NCI-H460 (cell line): ENCODE data around the gene ENKUR. TPM values are rescaled to one million over a fixed set of nuclear protein-coding genes. Genes with fewer than 3 reads are reported as not detected.

Experiments used
- DNase-seq: peaks from one replicate; pipeline ENCODE4 v3.0.0-alpha.2; 2016; ENCODE audit warnings: low read depth; ENCODE audit errors: extremely low read depth
- polyA plus RNA-seq: library from polyadenylated mRNA; depleted of rRNA; stranded (reverse); fragments of >200 nt; gene quantifications from 2 replicates; pipeline ENCODE4 v1.2.3, GENCODE V29; 2014; cell fraction: nucleus; rRNA removed
- total RNA-seq: library from RNA; depleted of rRNA; stranded (reverse); fragments of >200 nt; shearing (Covaris generic); gene quantifications from 2 replicates; pipeline ENCODE4 v1.2.3, GENCODE V29; 2014; rRNA removed

Gene ENKUR
- 0.12 TPM in 1 of 2 replicates, not detected in the other for total RNA-seq
- polyA plus RNA-seq, result not detected in 2 replicates

DNA sequence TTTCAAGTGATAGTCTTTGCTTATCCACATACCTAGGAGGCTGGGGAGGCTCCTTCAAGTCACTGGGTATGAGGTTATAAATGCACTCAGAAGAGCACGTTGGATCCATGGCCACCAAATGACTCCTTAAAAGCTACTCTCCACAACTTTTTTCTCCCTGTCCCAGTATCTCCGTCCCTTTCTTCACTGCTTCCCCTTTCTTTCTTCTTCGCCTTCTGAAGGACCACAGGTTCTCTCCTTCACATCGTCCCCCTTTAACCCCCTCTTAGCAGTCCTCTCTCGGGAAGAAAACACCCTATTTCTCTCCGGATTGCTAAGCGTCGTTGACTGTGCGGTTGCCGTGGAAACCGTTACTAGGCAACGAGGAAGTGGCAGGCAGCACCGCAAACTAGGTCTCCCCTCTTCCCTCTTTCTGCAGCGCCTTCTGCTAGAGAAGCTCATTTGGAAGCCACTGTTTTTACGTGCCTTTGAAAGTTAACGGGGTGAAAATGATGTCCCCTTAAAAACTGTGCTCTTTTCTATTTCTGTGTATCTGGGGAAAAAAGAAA lies at the start of gene ENKUR:
TSS of gene ENKUR (minus strand) at position 331 of the 548 bp plus-strand sequence. CDS start at position 109, 222 bp downstream.
- DNase-seq, result peak; percentile 80

GRCh38 chr10:25064401-25064800 lies 48.4 kb upstream of the ENKUR start:
- DNase-seq, result no peak

- DNase-seq, result no peak
These were observed 47.7 kb upstream of the ENKUR start for GRCh38 chr10:25063644-25064043.

GRCh38 chr10:25063157-25063556 lies 47.2 kb upstream of the ENKUR start:
- DNase-seq, result no peak

GRCh38 chr10:25061711-25062449 lies 45.9 kb upstream of the ENKUR start:
- DNase-seq, result no peak

DNA sequence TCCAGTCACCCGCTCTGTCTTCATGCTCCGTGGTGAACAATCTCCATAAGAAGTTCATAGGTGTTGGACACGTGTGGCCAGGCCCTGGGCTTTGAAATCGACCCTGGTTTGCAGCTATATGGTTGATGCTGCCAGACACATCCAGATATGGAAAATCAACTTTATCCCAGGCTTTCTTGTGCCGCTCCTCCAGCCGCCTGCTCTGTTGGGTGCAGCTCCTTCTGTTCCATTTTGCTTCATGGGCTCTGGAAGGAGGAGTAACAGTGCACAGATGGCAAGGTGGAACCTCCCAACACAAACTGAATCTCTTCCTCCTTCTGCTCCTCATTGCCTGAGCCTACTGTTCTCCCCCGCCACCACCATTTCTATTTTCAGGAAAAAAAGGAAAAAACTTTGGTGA lies 45.2 kb upstream of the ENKUR start:
- DNase-seq, result no peak

DNA sequence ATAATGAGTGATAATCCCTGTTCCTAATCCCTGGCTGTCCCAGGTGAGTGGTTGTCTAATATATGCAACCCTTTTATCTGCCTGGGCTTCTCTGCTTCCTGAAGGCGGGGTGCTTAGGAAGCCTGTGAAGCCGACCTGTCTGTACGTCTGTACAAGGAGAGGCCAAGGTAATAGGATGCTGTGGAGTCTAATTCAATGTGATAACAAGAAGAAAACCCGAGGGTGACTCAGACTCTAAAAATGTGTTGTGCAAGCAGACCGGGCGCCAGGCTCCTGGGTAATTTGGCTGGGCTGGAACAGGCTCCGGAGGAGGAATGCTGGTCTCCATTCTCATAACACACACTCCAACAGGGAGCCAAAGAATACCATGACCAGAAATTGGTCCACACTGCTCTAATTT lies 44.0 kb upstream of the ENKUR start:
- DNase-seq, result peak; percentile 26

DNA sequence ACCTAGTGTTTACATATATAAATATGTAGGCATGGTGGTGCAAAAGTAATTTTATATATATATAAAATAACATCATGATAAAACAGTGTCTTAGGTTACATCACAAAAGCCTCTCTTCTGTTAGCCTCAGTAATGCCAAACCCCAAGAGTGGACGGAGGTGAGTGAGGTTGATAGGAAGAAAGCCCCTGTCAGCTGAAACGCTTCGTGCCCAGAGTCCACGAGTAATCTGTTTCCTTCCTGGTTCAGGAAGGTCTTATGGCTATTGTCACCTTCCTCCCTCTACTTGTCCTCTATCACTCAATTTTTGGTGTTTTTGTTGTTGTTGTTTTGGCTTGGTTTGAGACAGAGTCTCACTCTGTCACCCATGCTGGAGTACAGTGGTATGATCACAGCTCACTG lies 41.9 kb upstream of the ENKUR start:
- DNase-seq, result no peak

DNA sequence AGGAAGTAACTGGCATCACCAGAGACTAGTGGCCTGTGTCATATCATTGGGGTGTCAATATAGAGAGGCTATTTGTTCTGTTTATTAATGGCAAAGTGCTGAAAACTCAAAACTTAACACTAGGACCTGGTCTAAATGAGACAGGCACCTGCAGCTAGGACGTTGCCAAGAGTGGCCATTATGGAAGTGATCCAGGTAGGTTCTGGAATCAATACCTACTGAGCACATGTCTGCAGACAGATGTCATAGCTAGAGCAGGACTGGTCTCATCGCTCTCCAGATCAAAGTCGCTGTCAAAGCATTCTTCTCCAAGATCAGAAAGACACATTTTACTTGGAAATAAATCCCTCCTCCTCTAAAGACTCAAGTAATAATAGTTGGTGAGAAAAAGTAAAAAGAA lies 40.8 kb upstream of the ENKUR start:
- no peak for DNase-seq

GRCh38 chr10:25052012-25052411 lies 36.1 kb upstream of the ENKUR start:
- no peak for DNase-seq

DNA sequence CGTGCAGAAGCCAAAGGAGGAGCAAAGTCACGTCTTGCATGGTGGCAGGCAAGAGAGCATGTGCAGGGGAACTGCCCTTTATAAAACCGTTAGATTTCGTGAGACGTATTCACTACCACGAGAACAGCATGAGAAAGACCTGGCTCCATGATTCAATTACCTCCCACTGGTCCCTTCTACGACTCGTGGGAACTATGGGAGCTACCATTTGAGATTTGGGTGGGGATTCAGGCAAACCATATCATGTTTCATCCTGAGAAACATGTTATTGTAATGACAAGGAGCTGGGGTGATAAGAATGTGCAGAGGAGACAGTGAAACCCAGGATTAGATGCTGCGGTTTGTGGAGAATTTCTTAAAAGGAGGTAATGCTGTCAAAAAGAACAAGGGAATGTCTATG lies 34.4 kb upstream of the ENKUR start:
- DNase-seq, result no peak

- DNase-seq, result no peak
These were observed 34.0 kb upstream of the ENKUR start for GRCh38 chr10:25049966-25050365.

- DNase-seq, result no peak
These were observed 32.5 kb upstream of the ENKUR start for GRCh38 chr10:25048450-25048849.

DNA sequence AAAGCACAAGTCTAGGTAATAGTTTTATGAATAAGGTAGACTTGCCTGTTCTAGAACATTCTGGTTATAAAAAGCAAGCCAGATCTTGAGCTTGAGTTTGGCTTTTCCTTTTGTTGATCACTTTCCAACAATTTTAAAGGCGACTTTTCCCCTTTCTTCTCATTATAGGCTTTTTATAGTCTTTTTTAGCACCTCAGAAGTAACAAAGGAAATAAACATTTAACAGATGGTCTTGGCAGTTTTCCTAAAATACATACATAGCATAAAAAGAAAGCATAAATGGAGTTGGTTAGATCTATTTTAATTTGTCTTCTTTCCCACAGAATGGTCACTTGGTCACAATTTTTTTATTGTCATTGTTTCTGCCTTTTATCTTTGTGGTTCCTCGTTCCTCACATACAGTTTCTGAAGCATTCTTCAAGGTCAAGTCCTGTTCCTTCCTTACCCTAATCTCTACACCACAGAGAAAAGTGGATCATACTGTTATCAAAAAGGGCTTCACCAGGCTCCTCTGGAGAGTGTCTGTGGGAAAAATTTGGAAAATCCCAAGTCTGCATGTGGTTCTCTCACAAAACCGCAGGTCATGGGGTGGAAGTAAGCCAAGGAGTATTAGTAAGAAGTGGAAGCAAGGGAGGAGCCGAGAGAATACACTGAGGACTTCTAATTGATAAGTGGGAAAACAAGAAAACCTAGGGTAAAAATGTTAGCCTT lies 31.8 kb upstream of the ENKUR start:
- no peak for DNase-seq

DNA sequence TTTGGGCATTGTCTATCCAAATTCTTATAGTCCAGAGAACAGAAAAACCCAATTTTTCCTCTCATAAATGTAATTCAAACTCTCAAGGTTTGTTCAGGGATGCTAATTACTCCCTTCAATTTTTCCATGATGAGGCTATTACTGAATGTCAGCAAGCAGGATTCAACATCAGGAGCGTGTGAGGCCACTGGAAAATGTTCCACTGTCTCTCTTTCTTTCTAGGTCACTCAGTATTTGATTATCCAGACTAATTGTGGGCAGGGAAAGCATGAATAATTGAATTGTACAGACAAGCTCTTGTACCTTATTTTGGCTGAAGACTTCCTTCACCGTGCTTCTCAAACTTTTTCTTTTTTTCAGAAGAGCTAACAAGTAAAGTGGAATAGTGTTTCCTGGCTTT lies 31.1 kb upstream of the ENKUR start:
- no peak for DNase-seq

- no peak for DNase-seq
These were observed 30.7 kb upstream of the ENKUR start for GRCh38 chr10:25046641-25047040.

GRCh38 chr10:25039531-25039930 lies 23.6 kb upstream of the ENKUR start:
- DNase-seq, result no peak

DNA sequence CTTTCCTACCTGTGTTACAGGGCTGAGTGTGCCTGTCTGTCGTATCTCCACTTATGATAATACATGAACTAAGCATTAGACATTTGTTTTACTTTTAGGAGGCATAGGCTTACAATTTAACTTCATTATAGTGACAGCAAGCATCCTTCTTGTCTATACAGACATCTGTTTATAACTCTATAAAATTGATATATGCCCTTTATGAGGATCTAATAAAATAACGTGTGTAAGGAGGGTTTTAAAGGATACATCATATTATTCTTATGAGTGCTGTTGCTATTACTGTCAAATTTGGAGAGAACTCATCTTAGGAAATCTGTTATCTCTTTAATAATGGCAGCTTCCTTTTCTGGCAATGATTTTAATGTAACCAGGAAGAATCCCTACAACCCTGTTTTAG lies 22.4 kb upstream of the ENKUR start:
- no peak for DNase-seq

GRCh38 chr10:25036381-25036780 lies 20.4 kb upstream of the ENKUR start:
- no peak for DNase-seq

GRCh38 chr10:25029519-25029918 lies 13.6 kb upstream of the ENKUR start:
- no peak for DNase-seq

DNA sequence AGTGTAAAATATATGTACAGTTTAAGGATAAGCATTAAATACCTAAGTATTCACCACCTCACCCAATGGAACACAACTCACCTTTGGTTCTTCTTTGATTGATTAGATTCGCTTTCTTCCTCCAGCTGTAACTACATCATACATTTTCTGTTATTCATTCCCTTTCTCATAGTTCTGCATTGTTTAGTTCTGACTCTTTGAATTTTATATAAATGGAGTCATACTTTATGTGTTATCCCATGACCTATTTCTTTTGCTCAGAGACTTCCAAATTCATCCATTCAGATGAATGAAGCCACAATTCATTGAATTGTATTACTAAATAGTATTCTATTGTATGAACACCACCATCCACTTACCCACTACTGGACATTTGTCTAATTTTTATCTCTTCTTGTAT lies 12.8 kb upstream of the ENKUR start:
- no peak for DNase-seq

DNA sequence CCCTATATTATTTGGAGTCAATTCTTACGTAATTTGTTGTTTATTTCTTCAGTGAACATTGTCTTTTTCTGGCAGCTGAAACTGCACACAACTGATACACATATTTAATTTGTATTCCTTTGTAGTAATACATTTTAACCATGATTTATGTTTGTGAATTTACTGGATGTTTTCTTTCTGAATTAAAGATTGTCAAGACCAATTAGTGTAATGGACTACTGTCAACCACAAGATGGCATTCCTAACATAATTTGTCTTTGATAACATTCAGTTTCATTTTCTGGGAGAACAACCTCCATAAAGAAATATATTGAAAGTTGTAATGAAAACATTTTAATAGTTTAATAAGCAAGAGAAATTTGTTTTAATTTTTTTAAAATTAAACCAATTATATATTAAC lies 10.5 kb upstream of the ENKUR start:
- no peak for DNase-seq
